ENCODE results near the gene NRDE2. TPM values are rescaled to one million over a fixed set of nuclear protein-coding genes. Genes with fewer than 3 reads are reported as not detected.

Gene NRDE2
- total and polyA plus RNA-seq, 2 of the 4 experiments (the other 2 are of a cell fraction): 4.5 to 9.3 TPM

- H2BK5ac ChIP-seq (ENCODE audit: low read depth, low read length, poor library complexity, severe bottlenecking): no peak overlapping the region
- H2BK15ac ChIP-seq (ENCODE audit: low read depth, low read length): no peak overlapping the region
- peaks cover 9% of the 10 kb centered on the region for H3K9me1 ChIP-seq (ENCODE audit: insufficient read depth, low read length)
- H4K91ac ChIP-seq (ENCODE audit: insufficient read depth, low read depth, low read length): no peak overlapping the region
- H3K9me3 ChIP-seq (ENCODE audit: control insufficient read depth, insufficient read depth, low read length): no peaks in the 10 kb centered on the region
- no TSS peak for BruUV-seq (replicated peaks)
- ChIA-PET POLR2A (ENCODE audit: unreplicated experiment) (interaction anchor here (0.6 kb wide), 1 partner anchor 480 kb away, joined by 3 read pairs; no protein-coding TSS in a partner anchor), CTCF (no interaction called here)
- H2AK5ac ChIP-seq (ENCODE audit: low read depth, low read length): no peak overlapping the region
- no peaks in the 10 kb centered on the region for H4K20me1 ChIP-seq (ENCODE audit: insufficient read depth, low read length)
- in situ Hi-C loops (cut with MboI; ENCODE audit: low sequenced_read_pairs): no loop called here
- no peak overlapping the region for H3K56ac ChIP-seq (ENCODE audit: extremely low read depth, insufficient read depth, low read length)
- no peak overlapping the region for H3K18ac ChIP-seq (ENCODE audit: low read depth, low read length)
- WGBS, 2 experiments (ENCODE audit: extremely low coverage in 2 of 2, insufficient read length in 1 of 2): 70% methylated on average over 2 of the region's 8 CpGs; no CpG with 5 or more reads in 1 of the 2 experiments
- H3K36me3 ChIP-seq (ENCODE audit: control insufficient read depth, insufficient read depth, low read length): peaks cover 42% of the 10 kb centered on the region
- no peak for DNase-seq
- H4K8ac ChIP-seq (ENCODE audit: low read depth in 2 of 2, low read length in 2 of 2): no peak overlapping the region
- H4K5ac ChIP-seq (ENCODE audit: low read depth, low read length): no peak overlapping the region
- H3K9ac ChIP-seq (ENCODE audit: low read depth, low read length): no peak overlapping the region
- no peaks in the 10 kb centered on the region; a peak in 2 of 4 replicates for H3K79me1 ChIP-seq (ENCODE audit: low read depth in 1 of 2, low read length in 2 of 2)
- no peak overlapping the region for H3K23ac ChIP-seq (ENCODE audit: low read depth, low read length)
- H3K4me3 ChIP-seq (ENCODE audit: insufficient read depth, low read depth, low read length): no peak overlapping the region
- H3K27me3 ChIP-seq (ENCODE audit: control insufficient read depth, insufficient read depth, low read length): no peaks in the 10 kb centered on the region
- no peaks in the 10 kb centered on the region for H3K4me1 ChIP-seq (ENCODE audit: control insufficient read depth, insufficient read depth, low read length)
- no peak overlapping the region for H3K14ac ChIP-seq (replicated peaks; ENCODE audit: low read depth, low read length)
- no peak overlapping the region for H3K4me2 ChIP-seq (ENCODE audit: low read depth, low read length)
- H3K27ac ChIP-seq (ENCODE audit: insufficient read depth, low read length): no peak overlapping the region
- TF ChIP-seq POLR2A (IDR thresholded peaks at IDR 0.05; ENCODE audit: low read depth, low read length) (no peak), MAFK (IDR thresholded peaks at IDR 0.05; ENCODE audit: low read depth, low read length) (0 out of 2 replicates have a peak, but pooled peaks have one; percentile 32)
- no peak overlapping the region for H2BK20ac ChIP-seq (ENCODE audit: low read depth, low read length)
- intact Hi-C loops (cut with micrococcal nuclease): no loop called here
- H2BK120ac ChIP-seq (ENCODE audit: low read depth, low read length): no peak overlapping the region
- dilution Hi-C loops (cut with HindIII; ENCODE audit: low sequenced_read_pairs, unreplicated experiment): no loop called here
- ATAC-seq (ENCODE audit: low read depth): no peak
- H3K4ac ChIP-seq (ENCODE audit: low read depth, low read length): no peak overlapping the region
- no peak overlapping the region for H2AFZ ChIP-seq (replicated peaks; ENCODE audit: low read length, poor library complexity)
- no peak overlapping the region for H2AK9ac ChIP-seq (replicated peaks; ENCODE audit: low read depth, low read length, poor library complexity)
Measured at GRCh38 chr14:90273532-90273931, 58.2 kb downstream of the NRDE2 start.

Data from IMR-90 (cell line).